Nephron progenitor cell (in vitro differentiated cells): ENCODE measurements around the gene DNAJB6.

Experiments
- DNase-seq: peaks from one replicate; pipeline ENCODE4 v3.0.0; 2021
- H3K27ac Mint-ChIP-seq: 2 replicates; pipeline ENCODE4 v1.8.0; 2021; ENCODE audit warnings: mild to moderate bottlenecking, moderate library complexity, mixed read lengths
- H3K27me3 Mint-ChIP-seq: 2 replicates; pipeline ENCODE4 v1.8.0; 2021; ENCODE audit warnings: mild to moderate bottlenecking, low read depth, mixed read lengths; ENCODE audit not compliant: poor library complexity
- H3K36me3 Mint-ChIP-seq: 2 replicates; pipeline ENCODE4 v1.8.0; 2021; ENCODE audit warnings: low read depth, mixed read lengths
- H3K4me1 Mint-ChIP-seq: 2 replicates; pipeline ENCODE4 v1.8.0; 2021; ENCODE audit warnings: mixed read lengths
- H3K4me3 Mint-ChIP-seq: 2 replicates; pipeline ENCODE4 v1.8.0; 2021; ENCODE audit warnings: mild to moderate bottlenecking, moderate library complexity, mixed read lengths
- H3K9me3 Mint-ChIP-seq: 2 replicates; pipeline ENCODE4 v1.8.0; 2021; ENCODE audit warnings: mild to moderate bottlenecking, moderate library complexity, mixed read lengths
- TF ChIP-seq, protein P1 (sequence below): fragments of 200-600 bp; sonication (generic); IDR thresholded peaks from 2 replicates; pipeline ENCODE4 v1.5.0; 2021; ENCODE audit warnings: antibody characterized with exemption

DNAJB6 gene

DNA sequence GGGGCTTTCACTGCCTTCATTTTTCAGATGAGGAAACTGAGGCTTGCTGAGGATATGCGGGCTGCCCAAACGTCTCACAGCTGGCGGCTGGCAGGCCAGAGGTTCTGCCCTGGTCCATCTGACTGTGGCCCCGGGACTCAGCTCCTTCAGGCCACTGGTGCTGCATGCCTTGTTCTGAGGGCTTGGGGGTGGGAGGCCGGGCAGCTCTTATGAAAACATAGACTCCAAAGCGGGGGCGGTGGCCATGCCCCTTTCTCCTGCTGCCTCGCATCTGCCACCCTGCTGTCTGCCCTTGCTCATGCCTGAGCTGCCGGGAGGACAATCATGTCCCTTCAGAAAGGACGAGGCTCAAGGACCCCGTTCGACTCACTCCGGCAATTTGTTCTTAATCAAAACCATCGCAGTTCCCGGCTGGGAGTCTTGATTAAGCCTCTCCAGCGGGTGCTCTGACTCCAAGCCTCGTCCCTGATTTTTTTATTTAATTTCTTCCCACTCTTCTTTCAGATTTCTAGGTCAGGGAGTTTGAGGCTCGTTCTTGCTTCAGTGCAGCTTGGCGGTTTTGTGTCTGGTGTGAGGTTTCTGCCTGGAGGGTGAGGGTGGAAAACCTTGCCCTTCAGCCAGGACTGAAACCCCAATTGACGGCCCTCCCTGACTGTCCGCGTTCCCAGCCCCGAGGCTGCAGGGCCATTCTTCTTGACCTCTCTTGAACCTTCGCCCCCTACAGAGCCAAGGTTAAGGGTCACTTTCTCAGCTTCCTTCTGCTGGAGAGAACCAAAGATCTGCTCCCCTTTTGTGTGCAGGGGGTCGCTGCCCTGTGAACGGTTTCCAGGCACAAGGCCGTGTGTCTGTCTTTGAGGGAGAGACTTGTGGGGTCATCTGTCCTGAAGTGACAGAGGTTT lies 120.8 kb downstream of the DNAJB6 start:
- DNase-seq = peak; percentile 50
- Mint-ChIP-seq H3K4me1 (peaks cover 55% of the 10 kb centered on the region), H3K27me3 (peaks cover 22% of the 10 kb centered on the region), H3K27ac (peak overlapping the region; percentile 98), H3K9me3 (peaks cover 41% of the 10 kb centered on the region), H3K4me3 (peak overlapping the region; percentile 49), H3K36me3 (no peaks in the 10 kb centered on the region)
- TF ChIP-seq, protein P1, sequence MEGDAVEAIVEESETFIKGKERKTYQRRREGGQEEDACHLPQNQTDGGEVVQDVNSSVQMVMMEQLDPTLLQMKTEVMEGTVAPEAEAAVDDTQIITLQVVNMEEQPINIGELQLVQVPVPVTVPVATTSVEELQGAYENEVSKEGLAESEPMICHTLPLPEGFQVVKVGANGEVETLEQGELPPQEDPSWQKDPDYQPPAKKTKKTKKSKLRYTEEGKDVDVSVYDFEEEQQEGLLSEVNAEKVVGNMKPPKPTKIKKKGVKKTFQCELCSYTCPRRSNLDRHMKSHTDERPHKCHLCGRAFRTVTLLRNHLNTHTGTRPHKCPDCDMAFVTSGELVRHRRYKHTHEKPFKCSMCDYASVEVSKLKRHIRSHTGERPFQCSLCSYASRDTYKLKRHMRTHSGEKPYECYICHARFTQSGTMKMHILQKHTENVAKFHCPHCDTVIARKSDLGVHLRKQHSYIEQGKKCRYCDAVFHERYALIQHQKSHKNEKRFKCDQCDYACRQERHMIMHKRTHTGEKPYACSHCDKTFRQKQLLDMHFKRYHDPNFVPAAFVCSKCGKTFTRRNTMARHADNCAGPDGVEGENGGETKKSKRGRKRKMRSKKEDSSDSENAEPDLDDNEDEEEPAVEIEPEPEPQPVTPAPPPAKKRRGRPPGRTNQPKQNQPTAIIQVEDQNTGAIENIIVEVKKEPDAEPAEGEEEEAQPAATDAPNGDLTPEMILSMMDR = no peak

DNA sequence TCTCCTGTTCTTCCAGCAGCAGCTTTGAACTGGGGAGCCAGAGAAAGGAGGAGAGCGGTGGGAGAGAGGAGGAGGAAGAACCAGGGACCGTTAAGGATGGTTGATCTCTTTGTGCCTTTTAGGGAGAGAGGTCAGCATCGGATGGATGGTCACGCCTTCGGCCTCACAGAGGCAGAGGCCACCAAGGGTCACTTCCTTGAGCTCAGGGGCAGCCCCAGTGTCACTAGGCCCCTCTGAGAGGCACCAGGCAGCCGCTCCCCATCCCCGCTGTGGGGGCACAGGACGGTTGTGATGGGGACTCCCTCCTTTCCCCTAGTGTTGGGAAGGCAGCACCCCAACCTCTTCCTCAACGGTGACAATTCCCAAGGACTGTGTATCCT lies 121.4 kb downstream of the DNAJB6 start:
- Mint-ChIP-seq H3K4me1 (peaks cover 62% of the 10 kb centered on the region), H3K27ac (peak overlapping the region; percentile 98), H3K27me3 (peaks cover 28% of the 10 kb centered on the region), H3K9me3 (peaks cover 35% of the 10 kb centered on the region), H3K36me3 (no peaks in the 10 kb centered on the region), H3K4me3 (peak overlapping the region; percentile 49)
- TF ChIP-seq, protein P1 = no peak
- peak; percentile 54 for DNase-seq

DNA sequence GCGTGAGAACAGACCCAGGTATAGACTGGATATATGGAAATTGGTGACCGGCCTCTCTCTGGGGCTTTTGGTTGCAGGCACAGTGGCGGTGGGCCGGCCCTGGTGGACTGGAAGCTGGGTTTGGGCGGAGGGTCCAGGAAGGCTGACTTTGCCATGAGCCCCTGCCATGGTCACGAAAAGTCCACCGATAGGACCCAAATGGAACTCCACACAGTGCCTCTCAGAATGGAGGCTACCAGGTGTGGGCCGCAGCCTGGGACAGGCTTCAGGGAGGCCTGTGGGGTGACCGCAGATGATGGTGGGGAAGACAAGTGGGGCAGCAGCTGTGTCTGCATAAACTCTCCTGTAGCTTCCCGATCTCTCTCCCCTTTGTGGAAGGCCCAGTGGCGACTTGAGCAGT lies 123.2 kb downstream of the DNAJB6 start:
- Mint-ChIP-seq H3K4me3 (no peak overlapping the region), H3K4me1 (peaks cover 73% of the 10 kb centered on the region), H3K27me3 (peaks cover 30% of the 10 kb centered on the region)

DNA sequence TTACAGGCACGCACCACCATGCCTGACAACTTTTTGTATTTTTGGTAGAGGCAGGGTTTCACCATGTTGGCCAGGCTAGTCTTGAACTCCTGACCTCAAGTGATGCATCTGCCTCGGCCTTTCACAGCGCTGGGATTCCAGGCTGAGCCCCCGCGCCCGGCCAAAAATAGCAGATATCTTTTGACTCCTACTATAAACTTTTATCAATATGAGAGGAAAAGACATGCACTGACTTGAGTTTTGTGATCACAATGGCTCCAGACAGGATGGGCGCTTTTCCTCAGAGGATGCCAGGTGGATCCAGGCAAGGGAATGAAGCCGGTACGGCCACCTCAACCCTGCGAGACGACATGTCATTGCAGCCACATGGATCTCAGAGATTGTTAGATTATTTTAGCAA lies 123.9 kb downstream of the DNAJB6 start:
- H3K4me1 Mint-ChIP-seq = peaks cover 80% of the 10 kb centered on the region
- DNase-seq = no peak
- H3K9me3 Mint-ChIP-seq = peaks cover 12% of the 10 kb centered on the region
- H3K4me3 Mint-ChIP-seq = no peak overlapping the region
- peaks cover 31% of the 10 kb centered on the region for H3K27me3 Mint-ChIP-seq
- TF ChIP-seq, protein P1 = no peak
- no peak overlapping the region for H3K27ac Mint-ChIP-seq
- no peaks in the 10 kb centered on the region for H3K36me3 Mint-ChIP-seq

More for the DNA sequence above, 123.2 kb downstream of the DNAJB6 start:
- H3K9me3 Mint-ChIP-seq = peaks cover 18% of the 10 kb centered on the region
- TF ChIP-seq, protein P1 = no peak
- DNase-seq = no peak
- no peaks in the 10 kb centered on the region for H3K36me3 Mint-ChIP-seq
- H3K27ac Mint-ChIP-seq = no peak overlapping the region

DNA sequence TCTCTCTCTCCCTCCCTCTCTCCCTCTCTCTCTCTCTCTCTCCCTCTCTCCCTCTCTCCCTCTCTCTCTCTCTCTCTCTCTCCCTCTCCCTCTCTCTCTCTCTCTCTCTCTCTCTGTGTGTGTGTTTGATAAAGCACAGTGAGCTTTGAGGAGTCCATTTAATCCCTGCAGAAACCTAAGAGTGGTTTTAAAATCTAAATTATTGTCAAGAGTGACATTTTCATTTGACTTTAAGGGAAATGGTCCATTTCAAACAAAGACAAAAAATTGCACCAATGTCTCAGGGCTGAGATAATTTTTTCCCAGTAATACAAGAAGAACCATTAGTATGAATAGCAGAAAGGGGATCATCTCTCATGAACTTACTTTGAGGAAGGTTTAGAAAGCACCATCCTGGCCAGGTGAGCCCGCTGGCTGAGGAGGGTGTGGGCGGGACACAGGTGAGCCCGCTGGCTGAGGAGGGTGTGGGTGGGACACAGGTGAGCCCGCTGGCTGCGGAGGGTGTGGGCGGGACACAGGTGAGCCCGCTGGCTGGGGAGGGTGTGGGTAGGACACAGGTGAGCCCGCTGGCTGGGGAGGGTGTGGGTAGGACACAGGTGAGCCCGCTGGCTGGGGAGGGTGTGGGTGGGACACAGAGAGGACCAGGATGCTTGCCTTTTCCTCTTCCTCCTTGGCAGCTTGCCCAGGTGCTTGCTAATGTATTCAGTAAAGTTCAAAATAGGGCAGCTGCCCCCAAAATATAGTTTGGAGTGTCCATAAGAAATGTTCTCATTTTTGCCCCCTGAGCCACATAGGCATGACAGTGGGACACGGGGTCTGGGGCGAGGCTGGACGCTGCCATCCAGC lies 125.0 kb downstream of the DNAJB6 start:
- H3K36me3 Mint-ChIP-seq = no peaks in the 10 kb centered on the region
- H3K9me3 Mint-ChIP-seq = peaks cover 5% of the 10 kb centered on the region
- H3K4me3 Mint-ChIP-seq = no peak overlapping the region
- peaks cover 32% of the 10 kb centered on the region for H3K27me3 Mint-ChIP-seq
- TF ChIP-seq, protein P1 = no peak
- H3K27ac Mint-ChIP-seq = no peak overlapping the region
- peaks cover 84% of the 10 kb centered on the region for H3K4me1 Mint-ChIP-seq
- DNase-seq = no peak
